A549 treated with Mapracorat at 1 μM for 4 hours (cell line): Measurements from ENCODE around the gene SH3PXD2B. TPM values are rescaled to one million over a fixed set of nuclear protein-coding genes. Genes with fewer than 3 reads are reported as not detected.

Source experiments
- total RNA-seq: library from RNA; stranded (reverse); fragments of 200-300 nt; extraction: Qiagen RNA extraction; gene quantifications from 5 replicates; pipeline ENCODE4 v1.2.3, GENCODE V29; 2022

Gene SH3PXD2B
- total RNA-seq, result 16.3 to 19.6 TPM (median 18.4 TPM) in 5 replicates

DNA sequence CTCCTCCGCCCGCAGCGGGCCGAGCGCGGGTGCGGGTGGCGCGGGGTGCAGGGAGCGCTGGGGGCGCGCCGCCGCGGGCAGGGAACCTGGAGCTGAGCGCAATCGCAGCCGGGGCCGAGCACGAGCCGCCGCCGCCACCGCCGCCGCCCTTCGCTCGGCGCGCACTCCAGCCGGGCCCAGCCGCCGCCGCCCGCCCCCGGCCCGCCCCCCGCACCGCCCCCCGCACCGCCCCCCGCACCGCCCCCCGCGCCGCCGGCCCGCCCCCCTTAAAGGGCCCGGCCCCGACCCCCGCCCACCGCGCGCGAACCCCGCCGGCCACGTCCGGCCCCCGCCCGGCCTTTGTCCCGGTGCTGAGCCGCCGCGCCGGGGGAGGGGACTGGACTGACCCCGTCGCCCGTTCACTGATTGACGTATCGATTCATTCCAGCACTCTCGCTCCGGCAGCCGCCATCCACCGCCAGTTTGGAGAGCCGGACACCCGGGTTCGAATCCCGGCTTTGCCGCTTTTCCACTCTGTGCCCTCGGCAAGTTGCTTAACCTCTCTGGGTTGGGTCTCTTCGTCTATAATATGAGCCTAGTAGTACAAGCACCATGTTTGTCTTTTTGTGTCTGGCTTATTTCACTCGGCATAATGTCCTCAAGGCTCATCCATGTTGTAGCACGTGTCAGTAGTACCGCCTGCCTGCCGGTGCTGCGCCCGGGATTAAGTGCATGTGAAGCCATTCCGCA is at the start of gene SH3PXD2B:
Gene SH3PXD2B (minus strand): TSS at position 168 of the 729 bp plus-strand sequence. CDS start 173 bp downstream, outside the sequence.

DNA sequence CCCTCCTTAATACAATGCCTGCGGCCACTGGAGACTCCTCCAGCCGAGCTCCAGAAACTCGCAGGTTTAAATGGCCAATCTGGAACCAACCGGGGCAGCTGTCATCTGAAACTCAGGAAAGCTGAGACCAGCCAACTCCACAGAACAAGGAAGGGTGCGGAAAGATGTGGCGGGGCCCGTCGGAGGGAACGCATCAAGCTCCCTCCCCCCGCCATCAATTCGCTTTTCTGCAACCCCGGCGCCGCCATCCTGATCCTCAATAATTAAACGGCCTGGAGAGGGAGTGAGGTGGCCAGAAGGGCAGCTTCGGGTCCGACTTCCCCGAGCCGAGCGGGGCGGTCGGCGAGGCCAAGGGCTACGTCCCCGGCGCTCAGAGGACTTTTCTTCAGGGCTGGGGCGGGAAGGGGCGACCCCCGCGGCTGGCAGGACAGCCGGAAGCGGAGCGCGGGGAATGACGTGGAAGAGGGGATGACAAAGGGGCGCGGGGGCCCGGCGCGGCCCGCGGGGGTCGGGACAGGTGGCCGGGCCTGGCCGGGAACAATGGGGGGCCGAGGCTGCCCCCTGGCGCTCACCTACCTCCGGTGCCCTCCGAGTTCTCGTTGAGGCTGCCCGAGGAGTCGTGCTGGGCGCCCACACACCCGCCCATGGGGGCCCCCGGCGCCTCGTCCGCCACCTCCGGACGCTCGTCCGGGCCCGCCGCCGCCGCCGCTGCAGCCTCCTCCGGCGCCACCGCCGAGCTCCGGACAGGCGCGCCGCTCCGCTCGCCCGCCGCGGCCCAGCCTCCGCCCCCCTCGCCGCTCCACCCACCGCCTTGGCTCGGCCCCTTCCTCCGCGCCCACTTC is 171.1 kb downstream of the SH3PXD2B start, which contains the start of gene UBTD2:
Gene UBTD2 (minus strand): TSS at position 745 of the 842 bp plus-strand sequence. CDS start 99 bp downstream, at position 646.

Other genes with a start within 250 kb of the SH3PXD2B start
- 12.8 to 16.5 TPM (median 14.7 TPM) in 5 replicates for gene UBTD2, start 170.8 kb downstream of the SH3PXD2B start, total RNA-seq
- 5.1 to 7.6 TPM (median 6.8 TPM) in 5 replicates for gene NEURL1B, start 186.7 kb upstream of the SH3PXD2B start, total RNA-seq